HG03175 (cell line): Measurements from ENCODE around the gene BCR.
A peak's percentile ranks its signal among the peaks of the same experiment; 100 is the strongest.

Experiments
- ATAC-seq: cut with Tn5 transposase; IDR thresholded peaks from one replicate; pipeline ENCODE4 v1.9.1; 2021; ENCODE audit warnings: mild to moderate bottlenecking, moderate library complexity; ENCODE audit not compliant: unreplicated experiment

Gene BCR

GRCh38 chr22:23215294-23216241 lies 35.3 kb downstream of the BCR start:
- ATAC-seq, result no peak

- ATAC-seq, result no peak
These were observed 36.3 kb downstream of the BCR start for GRCh38 chr22:23216461-23217170.

DNA sequence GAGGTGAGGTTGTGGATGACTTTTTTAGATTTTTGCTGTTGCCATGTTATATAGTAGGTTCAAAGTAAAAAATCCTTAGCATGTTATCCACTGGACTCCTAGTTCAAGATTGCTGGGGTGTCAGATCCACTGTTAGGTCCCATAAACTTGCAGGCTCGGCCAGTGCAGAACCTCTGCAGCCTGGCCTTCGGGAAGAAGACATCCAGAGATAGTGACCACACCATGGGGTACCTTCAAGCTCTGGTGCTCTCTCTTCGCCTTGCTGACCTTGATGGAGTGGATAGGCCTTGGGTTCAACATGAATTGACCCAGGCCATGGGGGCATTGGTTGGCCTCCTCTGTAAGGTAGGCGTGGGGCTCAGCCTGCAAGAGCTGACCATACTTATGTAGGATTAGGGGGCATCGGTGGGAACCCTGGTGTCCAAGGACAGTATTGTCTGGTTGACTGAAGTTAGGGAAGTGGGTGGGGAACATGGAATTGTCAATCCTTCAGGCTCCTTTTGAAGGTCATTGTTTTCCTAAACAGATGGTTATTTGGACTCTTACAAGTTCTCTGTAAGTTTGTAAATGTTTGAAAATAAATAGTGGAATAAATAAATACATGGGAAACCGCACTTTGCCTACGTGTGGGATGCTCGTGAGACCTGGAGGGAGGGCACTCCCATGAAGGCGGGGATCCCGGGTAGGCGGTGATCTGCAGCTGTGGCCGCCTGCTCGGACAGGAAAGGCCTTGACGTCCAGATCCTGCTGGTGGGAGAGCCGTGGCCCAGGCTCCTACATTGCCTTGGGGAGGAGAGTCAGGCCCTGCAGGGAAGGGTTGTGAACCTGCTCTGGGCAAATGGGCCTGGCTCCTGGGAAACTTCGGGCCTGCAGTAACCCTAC lies 37.1 kb downstream of the BCR start:
- no peak for ATAC-seq

GRCh38 chr22:23218053-23218866 lies 38.0 kb downstream of the BCR start:
- ATAC-seq, result no peak

DNA sequence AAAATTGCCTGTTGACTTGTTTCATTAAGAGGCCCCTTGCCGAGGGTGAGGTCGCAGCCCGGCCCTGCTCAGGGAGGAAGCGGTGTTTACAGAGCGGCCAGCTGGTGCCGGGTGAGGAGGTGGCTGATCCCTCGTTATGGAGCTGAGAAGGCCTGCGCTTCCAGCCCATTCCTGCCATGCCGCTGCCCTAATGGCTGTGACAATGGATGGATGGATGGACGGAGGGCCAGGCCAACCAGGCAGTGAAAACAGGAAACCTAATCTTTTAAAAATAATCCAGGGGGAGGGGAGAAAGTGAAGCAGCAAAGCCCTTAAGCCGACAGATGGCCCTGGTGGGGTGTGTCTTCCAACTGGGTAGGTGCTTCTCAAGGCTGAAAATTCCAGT lies 38.5 kb downstream of the BCR start:
- ATAC-seq, result no peak

DNA sequence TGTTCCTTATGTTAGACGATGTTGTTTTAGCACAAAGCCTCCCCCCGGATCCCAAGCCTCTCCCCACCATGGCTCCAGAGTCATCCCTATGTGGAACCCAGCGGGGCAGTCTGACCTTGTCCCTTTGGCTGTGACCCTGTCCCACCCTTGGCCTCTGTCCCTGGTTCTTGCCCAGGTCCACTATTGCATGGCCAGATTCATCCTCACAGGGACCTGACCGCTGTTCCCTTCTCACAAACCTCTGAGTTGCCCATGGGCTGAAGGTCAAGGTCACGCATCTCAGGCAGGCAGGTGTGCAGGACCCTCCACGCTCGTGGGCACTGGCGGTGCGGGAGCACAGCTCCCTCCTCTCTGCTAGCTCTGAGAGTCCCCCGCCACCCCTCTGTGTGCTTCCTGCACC lies 39.0 kb downstream of the BCR start:
- ATAC-seq, result no peak

DNA sequence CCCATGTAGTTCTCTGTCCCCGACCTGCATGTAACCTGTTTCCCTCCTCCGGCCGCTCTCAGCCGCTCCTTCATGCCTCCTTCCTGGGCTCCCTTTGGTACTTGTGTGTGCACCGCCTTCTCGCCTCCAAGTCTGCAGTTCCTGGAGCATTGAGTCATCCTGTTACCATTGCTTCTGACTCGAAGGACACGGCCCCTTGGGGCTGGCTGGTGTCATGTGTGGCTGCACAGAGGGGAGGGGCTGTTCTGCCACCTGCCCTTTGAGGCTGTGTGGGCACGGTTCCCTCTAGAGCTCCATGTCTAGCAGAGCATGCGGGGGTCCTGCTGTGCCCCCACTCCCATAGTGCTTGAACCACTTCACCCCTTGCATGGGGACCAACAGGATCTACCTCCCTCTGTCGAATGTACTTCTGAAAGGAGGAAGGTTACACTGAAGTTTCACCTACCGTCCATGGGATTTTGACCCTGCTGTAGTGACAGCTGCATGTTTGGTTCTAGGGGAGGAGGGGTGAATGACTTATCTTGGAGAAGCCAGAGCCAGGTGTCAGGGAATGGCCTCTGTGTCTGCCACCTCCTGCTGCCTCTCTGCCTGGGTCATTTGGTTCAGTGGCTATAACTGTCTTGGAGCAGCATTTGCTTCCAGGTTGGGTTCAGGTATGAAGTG lies 39.6 kb downstream of the BCR start:
- ATAC-seq, result peak; percentile 73

DNA sequence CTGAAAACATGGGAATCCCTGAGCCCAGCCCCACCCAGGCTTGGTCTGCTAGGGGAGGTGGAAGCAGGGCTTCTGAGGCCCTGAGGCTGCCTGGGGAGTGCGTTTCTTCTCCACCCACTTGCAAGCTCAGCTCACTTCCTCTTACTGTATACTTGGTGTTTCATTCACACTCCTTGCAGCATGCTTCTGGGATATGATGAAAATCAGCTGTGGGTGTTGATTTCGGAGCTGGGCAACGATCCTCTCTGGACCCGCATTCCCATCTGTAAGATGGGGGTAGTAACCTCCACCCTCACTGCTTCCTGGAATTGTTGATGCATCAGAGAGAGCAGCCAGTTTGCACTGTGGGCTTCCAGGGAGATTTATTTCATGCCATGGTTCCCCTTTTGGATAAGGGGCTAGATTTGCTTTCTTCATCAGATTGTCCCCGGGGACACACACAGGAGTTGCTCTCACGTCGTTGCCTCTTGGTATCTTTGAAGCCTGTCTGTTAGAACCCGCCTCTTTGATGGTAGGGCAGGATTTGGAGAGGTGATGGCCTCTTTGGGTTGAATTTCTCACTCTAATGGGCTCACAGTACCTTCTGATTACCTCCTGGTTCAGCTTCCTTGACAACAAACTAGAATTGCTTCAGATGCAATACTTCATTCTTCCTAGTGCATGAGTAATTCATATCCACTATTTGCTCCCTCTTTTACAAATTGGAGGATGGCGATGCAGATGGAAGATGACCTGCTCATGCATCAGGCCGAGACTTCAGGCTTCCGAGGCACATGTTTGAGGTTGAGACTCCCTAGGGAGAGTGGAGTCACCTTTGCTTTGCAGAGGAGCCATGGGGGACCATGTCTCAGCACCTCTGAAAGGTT lies 40.4 kb downstream of the BCR start:
- peak; percentile 51 for ATAC-seq

DNA sequence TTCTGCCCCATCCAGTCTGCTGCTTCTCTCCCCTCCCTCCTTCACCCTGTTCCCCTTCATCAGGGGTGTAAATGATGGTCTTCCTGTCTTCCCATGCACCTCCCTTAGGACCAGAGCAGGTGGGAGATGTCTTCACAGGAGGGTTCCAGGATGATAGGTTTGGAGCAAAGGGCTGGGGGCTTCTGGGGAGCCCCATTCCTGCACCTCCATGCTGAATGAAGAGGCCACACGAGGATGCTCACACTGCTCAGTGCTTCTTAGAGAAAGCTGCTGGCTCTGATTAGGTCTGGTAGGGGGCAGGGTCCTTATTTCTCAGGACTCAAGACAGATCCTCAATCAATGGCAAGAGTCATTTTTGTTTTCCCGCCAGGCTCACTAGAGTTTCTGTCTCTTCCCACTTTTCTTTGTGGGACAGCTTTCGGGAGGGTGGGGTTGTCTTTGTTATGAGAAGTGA lies 41.1 kb downstream of the BCR start:
- ATAC-seq, result no peak

GRCh38 chr22:23222033-23222792 lies 41.9 kb downstream of the BCR start:
- ATAC-seq, result no peak

DNA sequence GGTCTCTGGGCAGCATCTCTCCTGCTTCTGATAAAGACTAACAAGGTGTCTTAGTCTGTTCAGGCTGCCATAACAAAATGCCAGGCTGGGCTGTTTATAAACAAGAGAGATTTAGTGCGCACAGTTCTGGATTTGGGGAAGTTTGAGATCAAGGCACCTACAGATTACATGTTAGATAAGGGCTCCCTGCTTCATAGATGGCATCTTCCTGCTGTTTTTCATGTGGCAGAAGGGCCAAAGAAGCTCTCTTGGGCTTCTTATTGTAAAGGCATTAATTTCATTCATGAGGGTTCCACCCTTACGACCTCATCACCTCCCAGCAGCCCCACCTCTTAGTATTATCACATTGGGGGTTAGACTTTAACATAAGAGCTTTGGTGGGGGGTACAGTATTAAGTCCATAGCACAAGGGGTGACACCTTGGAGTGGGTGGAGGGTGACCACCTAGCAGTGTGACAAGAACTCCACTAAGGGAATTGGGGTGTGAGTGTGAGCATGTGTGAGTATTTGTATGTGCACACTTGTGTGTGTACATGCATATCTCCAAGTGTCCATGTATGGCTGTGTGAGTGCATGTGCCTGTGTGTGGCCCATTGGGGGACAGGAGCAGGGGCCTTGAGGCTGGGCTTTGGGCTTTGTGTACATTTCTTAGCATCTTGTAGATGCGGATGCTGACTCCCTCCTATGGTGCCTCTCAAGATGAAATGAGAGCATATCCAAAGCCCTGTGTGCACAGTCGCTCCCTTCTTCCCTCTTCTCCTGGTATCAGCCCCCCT lies 42.7 kb downstream of the BCR start:
- ATAC-seq, result no peak

DNA sequence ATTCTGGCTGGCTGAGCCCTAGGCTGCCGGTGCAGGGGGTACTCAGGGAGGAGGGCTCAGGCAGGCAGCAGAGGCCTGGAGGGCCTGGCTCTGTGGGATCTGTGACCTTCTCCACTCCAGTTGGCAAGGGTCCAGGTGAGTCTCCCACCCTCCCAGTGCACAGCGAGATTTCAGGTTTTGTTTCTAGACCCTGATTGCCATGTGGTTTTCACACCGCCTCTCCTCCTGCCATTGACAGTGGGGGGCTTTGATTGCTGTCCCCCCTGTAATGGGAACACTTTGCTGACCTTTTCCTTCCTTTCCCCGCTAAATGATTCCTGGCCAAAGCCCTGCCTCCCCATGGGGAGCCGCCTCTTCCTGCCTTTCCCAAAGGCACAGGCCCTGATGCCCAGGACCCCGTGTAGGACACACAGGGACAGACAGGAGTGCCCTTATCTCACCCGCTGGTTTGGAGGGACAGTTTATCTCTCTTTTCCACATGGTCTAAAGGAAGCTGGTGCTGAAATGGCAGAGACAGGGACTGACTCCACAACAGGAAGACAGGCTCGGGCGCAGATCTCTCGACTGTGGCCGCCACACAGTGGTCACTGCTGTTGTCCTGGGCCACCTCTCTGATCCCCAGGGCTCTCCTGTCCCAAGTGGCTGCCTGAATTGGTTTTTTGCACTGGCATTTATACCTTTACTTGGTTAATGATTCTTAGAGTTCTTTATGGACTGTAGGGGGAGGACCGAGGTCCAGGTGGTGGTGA lies 43.4 kb downstream of the BCR start:
- ATAC-seq, result no peak

DNA sequence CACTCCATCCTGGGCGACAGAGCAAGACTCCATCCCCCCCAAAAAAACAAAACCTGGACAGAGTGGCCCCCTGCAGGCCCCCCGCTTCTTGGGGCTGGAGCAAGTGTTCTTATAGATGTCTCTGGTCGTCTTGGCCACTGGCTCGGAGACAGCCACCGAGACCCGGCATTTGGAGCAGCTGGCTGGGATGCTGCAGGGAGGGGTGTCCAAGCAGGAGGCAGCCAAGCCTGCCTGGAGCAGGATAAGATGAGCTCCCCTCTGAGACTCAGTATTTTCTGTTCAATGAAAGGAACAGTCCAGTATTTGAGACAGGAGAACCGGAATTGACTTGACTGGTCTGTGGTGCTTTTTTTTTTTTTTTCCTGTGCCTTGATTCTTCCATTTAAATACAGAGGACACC lies 44.5 kb downstream of the BCR start:
- no peak for ATAC-seq

GRCh38 chr22:23225337-23225723 lies 45.0 kb downstream of the BCR start:
- ATAC-seq, result no peak

GRCh38 chr22:23225724-23226496 lies 45.6 kb downstream of the BCR start:
- no peak for ATAC-seq

DNA sequence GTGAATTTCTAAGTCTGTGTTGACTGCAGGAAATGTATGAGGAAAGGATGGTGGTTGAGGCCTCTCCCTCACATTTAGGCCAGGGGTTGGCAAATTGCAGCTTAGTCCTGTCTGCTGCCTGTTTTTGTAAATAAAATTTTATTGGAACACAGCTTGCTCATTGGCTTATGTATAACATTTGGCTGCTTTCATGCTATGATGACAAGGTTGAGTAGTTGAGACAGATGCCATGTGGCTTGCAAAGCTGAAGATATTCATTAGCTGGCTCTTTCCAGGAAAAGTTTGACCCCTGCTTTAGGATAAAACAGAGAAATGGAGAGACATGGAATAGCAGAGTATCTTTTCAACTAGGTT lies 46.2 kb downstream of the BCR start:
- no peak for ATAC-seq
